ENCODE results near the gene SHMT1. TPM values are rescaled to one million over a fixed set of nuclear protein-coding genes. Genes with fewer than 3 reads are reported as not detected.
"Not testable (repeated sequence)": the region's sequence is repeated elsewhere in the genome, so short reads cannot be mapped to it uniquely, and the experiment has no call there.

Gene SHMT1
- total RNA-seq, 4 donors from 2014 or later, result 17.4 to 30.6 (median 24.0) TPM

DNA sequence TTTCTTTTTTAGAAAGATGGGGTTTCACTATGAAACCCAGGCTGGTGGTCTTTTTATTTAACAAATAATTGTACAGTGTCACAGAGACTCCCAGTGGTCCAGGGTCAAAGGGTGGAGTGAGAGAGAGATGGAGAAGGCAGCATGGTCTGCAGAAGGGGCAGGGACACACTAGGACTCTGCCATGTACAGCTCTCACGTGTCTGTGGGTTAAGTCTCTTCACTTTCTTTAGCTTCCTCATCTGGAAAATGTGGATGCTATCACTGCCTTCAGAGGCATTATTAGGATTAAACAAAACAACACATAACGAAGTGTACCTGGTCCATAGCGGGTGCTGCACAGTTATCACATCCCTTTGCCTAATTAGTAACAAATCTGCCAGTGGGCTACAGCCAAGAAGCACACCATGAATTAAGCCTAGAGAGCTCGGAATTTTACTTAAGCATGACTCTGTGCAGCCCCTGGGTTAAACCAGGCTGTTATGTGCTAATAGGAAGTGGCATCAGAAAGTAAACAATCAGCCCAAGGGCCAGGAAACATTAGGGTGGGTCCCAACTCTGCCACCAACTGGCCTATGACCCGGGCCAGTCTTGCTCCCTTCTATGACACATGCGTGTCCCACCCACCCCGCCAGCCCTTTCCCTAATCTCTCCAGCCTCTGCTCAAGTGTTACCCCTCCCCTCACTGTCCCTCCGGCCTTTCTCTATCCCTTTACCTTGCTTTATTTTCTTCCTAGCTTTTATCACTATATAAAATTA lies 62.4 kb downstream of the SHMT1 start:
- intact Hi-C loops (cut with DNase I), result no loop called here
- Histone ChIP-seq H3K36me3 (peaks cover 51 to 97% (median 87%) of the 10 kb centered on the region in 4 donors), H3K4me1 (no peaks in the 10 kb centered on the region), H3K27ac (replicated peaks in 1 of 4) (no peak overlapping the region), H3K4me3 (no peak overlapping the region), H3K27me3 (no peaks in the 10 kb centered on the region), H3K9me3 (no peaks in the 10 kb centered on the region)
- DNase-seq (ENCODE audit: extremely low spot score), result no peak
- no peak for TF ChIP-seq EP300 (IDR thresholded peaks at IDR 0.05)
- TF ChIP-seq, protein P1, sequence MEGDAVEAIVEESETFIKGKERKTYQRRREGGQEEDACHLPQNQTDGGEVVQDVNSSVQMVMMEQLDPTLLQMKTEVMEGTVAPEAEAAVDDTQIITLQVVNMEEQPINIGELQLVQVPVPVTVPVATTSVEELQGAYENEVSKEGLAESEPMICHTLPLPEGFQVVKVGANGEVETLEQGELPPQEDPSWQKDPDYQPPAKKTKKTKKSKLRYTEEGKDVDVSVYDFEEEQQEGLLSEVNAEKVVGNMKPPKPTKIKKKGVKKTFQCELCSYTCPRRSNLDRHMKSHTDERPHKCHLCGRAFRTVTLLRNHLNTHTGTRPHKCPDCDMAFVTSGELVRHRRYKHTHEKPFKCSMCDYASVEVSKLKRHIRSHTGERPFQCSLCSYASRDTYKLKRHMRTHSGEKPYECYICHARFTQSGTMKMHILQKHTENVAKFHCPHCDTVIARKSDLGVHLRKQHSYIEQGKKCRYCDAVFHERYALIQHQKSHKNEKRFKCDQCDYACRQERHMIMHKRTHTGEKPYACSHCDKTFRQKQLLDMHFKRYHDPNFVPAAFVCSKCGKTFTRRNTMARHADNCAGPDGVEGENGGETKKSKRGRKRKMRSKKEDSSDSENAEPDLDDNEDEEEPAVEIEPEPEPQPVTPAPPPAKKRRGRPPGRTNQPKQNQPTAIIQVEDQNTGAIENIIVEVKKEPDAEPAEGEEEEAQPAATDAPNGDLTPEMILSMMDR (IDR thresholded peaks at IDR 0.05), result no peak
- no peak for TF ChIP-seq POLR2A (IDR thresholded peaks at IDR 0.05; ENCODE audit: low read depth)
- TF ChIP-seq POLR2AphosphoS5 (IDR thresholded peaks at IDR 0.05), result no peak
- 74% methylated on average over 8 of the region's 8 CpGs for WGBS

DNA sequence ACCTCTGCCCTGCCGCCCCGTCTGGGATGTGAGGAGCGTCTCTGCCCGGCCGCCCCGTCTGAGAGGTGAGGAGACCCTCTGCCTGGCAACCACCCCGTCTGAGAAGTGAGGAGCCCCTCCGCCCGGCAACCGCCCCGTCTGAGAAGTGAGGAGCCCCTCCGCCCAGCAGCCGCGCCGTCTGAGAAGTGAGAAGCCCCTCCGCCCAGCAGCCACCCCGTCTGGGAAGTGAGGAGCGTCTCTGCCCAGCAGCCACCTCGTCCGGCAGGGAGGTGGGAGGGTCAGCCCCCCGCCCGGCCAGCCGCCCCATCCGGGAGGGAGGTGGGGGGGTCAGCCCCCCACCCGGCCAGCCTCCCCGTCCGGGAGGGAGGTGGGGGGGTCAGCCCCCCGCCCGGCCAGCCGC lies 65.3 kb downstream of the SHMT1 start:
- H3K27me3 ChIP-seq; intact Hi-C loops (cut with DNase I); H3K4me1 ChIP-seq; H3K4me3 ChIP-seq; H3K27ac ChIP-seq (replicated peaks in 1 of 4); H3K9me3 ChIP-seq; DNase-seq (ENCODE audit: extremely low spot score): not testable (repeated sequence)
- no CpG with 5 or more reads among the region's 30 CpGs for WGBS
- H3K36me3 ChIP-seq, result peaks cover 49 to 97% (median 81%) of the 10 kb centered on the region in 4 donors

DNA sequence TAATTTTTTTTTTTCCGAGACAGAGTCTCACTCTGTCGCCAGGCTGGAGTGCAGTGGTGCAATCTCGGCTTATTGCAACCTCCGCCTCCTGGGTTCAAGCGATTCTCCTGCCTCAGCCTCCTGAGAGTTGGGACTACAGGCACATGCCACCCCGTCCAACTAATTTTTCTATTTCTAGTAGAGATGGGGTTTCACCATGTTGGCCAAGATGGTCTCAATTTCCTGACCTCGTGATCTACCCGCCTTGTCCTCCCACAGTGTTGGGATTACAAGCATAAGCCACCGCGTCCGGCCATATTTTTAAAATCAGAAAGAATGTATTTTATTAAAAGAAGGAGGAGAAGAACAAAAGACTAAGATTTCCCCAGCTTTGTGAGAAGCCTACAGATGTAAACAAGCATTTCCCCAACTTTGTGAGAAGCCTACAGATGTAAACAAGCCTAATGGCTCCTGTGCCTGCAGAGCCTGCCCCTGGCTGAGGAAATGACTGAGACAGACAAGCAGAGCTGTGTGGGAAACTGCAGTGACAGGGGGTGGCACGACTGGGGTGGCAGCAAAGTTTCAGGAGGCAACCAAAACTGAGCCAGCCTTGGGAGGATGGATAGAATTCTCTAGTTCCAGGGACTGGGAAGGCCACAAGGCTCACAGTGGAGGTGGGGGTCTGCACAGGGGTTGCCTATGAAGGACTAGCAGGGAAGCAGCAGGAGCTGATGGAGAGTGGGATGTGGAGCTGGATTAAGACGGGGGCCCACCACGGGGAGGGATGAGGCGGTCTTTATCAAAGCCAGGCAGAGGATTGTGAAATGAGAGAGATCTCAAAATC lies 71.4 kb downstream of the SHMT1 start:
- no peak for DNase-seq (ENCODE audit: extremely low spot score)
- no peak overlapping the region for H3K4me3 ChIP-seq
- H3K9me3 ChIP-seq, result no peaks in the 10 kb centered on the region
- peaks cover 60 to 99% (median 87%) of the 10 kb centered on the region in 4 donors for H3K36me3 ChIP-seq
- no peak overlapping the region for H3K27ac ChIP-seq (replicated peaks in 1 of 4)
- H3K4me1 ChIP-seq, result no peaks in the 10 kb centered on the region
- intact Hi-C loops (cut with DNase I), result no loop called here
- no peaks in the 10 kb centered on the region for H3K27me3 ChIP-seq
- no peak for TF ChIP-seq POLR2A (IDR thresholded peaks at IDR 0.05; ENCODE audit: low read depth)
- TF ChIP-seq EP300 (IDR thresholded peaks at IDR 0.05), result no peak
- TF ChIP-seq, protein P1 (IDR thresholded peaks at IDR 0.05), result no peak
- no peak for TF ChIP-seq POLR2AphosphoS5 (IDR thresholded peaks at IDR 0.05)
- WGBS, result 91% methylated on average over 15 of the region's 15 CpGs

DNA sequence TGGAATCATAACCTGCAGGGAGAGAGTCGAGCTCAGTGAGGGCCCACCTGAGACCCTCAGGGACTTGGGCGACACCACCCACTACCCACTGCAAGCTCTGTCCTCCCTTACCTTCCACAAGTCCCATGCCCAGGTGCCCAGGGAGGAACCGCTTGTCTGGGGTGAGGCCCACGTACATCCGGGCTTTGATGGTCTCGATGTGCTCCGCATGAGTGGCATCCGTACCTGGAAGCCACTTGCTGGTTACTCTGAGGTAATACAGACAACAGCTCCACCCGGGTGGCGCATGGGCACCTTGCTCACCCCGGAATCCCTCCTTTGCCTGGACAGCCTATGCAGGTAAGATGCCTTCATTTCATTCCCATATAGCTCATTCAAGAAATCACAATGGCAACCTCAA lies 78.1 kb downstream of the SHMT1 start:
- WGBS, result 92% methylated on average over 11 of the region's 11 CpGs
- DNase-seq (ENCODE audit: extremely low spot score), result no peak
- H3K27me3 ChIP-seq, result no peaks in the 10 kb centered on the region
- H3K4me3 ChIP-seq, result no peak overlapping the region
- no peaks in the 10 kb centered on the region for H3K4me1 ChIP-seq
- peaks cover 73 to 99% (median 93%) of the 10 kb centered on the region in 4 donors for H3K36me3 ChIP-seq
- no peaks in the 10 kb centered on the region for H3K9me3 ChIP-seq
- TF ChIP-seq EP300 (IDR thresholded peaks at IDR 0.05), result no peak
- TF ChIP-seq, protein P1 (IDR thresholded peaks at IDR 0.05), result no peak
- no peak for TF ChIP-seq POLR2A (IDR thresholded peaks at IDR 0.05; ENCODE audit: low read depth)
- TF ChIP-seq POLR2AphosphoS5 (IDR thresholded peaks at IDR 0.05), result no peak
- intact Hi-C loops (cut with DNase I), result no loop called here
- H3K27ac ChIP-seq (replicated peaks in 1 of 4), result no peak overlapping the region

DNA sequence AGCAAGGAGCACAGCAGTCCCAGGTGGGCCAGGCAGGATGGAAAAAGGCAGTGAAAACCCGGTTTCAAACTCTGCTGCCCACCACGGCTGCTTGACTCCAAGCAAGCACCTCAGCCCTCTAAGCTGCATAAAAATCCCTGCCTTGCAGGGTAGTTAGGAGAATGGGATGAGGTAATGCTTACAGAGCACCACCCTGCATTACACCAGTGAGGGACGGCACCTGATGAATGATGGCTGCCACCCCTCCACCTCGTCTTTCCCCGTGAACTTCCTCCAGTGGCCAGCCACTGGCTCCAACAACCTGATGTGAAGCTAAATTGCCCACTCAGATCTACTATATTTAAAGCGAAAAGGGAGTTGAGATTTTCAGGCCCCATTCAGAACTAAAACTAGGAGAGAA lies 81.6 kb downstream of the SHMT1 start:
- H3K4me1 ChIP-seq, result no peaks in the 10 kb centered on the region
- TF ChIP-seq EP300 (IDR thresholded peaks at IDR 0.05) (no peak), POLR2A (IDR thresholded peaks at IDR 0.05; ENCODE audit: low read depth) (no peak), POLR2AphosphoS5 (IDR thresholded peaks at IDR 0.05) (no peak)
- TF ChIP-seq, protein P1 (IDR thresholded peaks at IDR 0.05), result no peak
- no peak overlapping the region for H3K27ac ChIP-seq (replicated peaks in 1 of 4)
- no peaks in the 10 kb centered on the region for H3K27me3 ChIP-seq
- H3K9me3 ChIP-seq, result no peaks in the 10 kb centered on the region
- intact Hi-C loops (cut with DNase I), result no loop called here
- 88% methylated on average over 5 of the region's 6 CpGs for WGBS
- no peak for DNase-seq (ENCODE audit: extremely low spot score)
- peaks cover 78 to 100% (median 94%) of the 10 kb centered on the region in 4 donors for H3K36me3 ChIP-seq
- no peak overlapping the region for H3K4me3 ChIP-seq

Data from esophagus muscularis mucosa (tissue), 4 donors.